ENCODE data around the gene CD300LD. TPM values are rescaled to one million over a fixed set of nuclear protein-coding genes. Genes with fewer than 3 reads are reported as not detected.

CD300LD gene
- total RNA-seq, 1 experiment from 2014 or later: not detected

DNA sequence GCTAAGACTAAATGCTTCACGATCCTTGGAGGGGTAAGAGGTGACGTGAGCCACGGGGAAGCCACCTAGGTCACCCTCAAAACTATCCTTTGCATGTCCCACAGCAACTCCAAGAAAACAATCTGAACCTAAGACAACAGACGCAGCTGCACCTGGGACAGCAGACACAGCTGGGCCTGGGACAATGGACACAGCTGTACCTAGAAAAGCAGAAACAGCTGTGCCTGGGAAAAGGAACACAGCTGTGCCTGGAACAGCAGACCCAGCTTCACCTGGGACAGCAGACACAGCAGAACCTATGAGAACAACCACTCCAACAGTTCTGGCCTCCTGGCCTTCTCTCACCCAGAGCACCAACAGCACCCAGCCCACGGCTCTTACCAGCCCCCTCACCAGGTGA is 11.7 kb upstream of the CD300LD start:
- no peaks in the 10 kb centered on the region for H3K9me3 ChIP-seq (ENCODE audit: low read length)
- H3K79me2 ChIP-seq (ENCODE audit: low read length): no peaks in the 10 kb centered on the region
- H3K9me2 ChIP-seq (replicated peaks; ENCODE audit: insufficient read depth, low read length): no peaks in the 10 kb centered on the region
- H3K4me2 ChIP-seq (ENCODE audit: low read depth, low read length, poor library complexity, severe bottlenecking): no peak overlapping the region
- no peak overlapping the region for H3K4me3 ChIP-seq (ENCODE audit: low read length)
- H2AFZ ChIP-seq (ENCODE audit: low read length): no peak overlapping the region
- no peaks in the 10 kb centered on the region for H3K36me3 ChIP-seq (ENCODE audit: insufficient read depth, low read length)
- no peak overlapping the region for H3K9ac ChIP-seq (ENCODE audit: low read length)
- H3K4me1 ChIP-seq (ENCODE audit: low read length): peaks cover 13% of the 10 kb centered on the region
- H3K27ac ChIP-seq (ENCODE audit: low read length): no peak overlapping the region
- H3K27me3 ChIP-seq (ENCODE audit: low read length): no peaks in the 10 kb centered on the region
- DNase-seq: no peak
- H4K20me1 ChIP-seq (ENCODE audit: insufficient read depth, low read depth, low read length): no peaks in the 10 kb centered on the region; the same call in 1 of the 2 replicates

- Histone ChIP-seq H3K4me3 (ENCODE audit: low read length) (no peak overlapping the region), H3K79me2 (ENCODE audit: low read length) (no peaks in the 10 kb centered on the region), H3K9me2 (replicated peaks; ENCODE audit: insufficient read depth, low read length) (no peaks in the 10 kb centered on the region), H4K20me1 (ENCODE audit: insufficient read depth, low read depth, low read length) (no peaks in the 10 kb centered on the region; the same call in 1 of the 2 replicates), H3K9me3 (ENCODE audit: low read length) (no peaks in the 10 kb centered on the region), H3K36me3 (ENCODE audit: insufficient read depth, low read length) (no peaks in the 10 kb centered on the region), H3K4me1 (ENCODE audit: low read length) (peaks cover 13% of the 10 kb centered on the region), H2AFZ (ENCODE audit: low read length) (no peak overlapping the region), H3K27me3 (ENCODE audit: low read length) (no peaks in the 10 kb centered on the region), H3K4me2 (ENCODE audit: low read depth, low read length, poor library complexity, severe bottlenecking) (no peak overlapping the region), H3K9ac (ENCODE audit: low read length) (no peak overlapping the region), H3K27ac (ENCODE audit: low read length) (no peak overlapping the region)
- no peak for DNase-seq
Observed at GRCh38 chr17:74603037-74603635, 11.1 kb upstream of the CD300LD start.

DNA sequence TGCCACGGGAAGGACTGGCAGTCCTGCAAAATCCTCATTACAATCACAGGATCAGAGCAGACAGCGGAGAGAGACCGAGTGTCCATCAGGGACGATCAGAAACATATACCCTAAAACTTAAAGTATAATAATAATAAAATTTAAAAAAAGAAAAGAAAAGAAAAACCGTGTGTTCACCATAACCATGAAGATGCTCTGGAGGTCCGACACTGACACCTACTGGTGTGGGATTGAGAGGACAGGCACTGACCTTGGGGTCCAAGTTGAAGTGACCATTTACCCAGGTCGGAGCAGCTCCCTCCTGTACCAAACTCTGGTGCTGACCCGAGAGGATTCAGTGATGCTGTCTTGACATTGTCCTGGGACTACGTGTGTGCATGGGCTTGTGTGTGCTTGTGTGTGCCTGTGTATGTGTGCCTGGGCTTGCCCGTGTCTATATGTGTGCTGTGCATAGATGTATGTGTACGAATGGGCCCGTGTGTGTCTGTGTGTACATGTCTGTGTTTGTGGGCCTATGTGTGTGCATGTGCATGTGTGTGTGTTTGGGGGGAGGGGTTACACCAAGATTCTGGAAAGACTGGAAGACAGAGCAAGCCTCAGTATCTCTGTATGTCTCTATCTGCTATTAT is 10.0 kb upstream of the CD300LD start:
- DNase-seq: peak; percentile 76
- Histone ChIP-seq H3K9me2 (replicated peaks; ENCODE audit: insufficient read depth, low read length) (no peaks in the 10 kb centered on the region), H3K4me3 (ENCODE audit: low read length) (no peak overlapping the region), H3K9ac (ENCODE audit: low read length) (no peak overlapping the region), H2AFZ (ENCODE audit: low read length) (no peak overlapping the region), H3K27ac (ENCODE audit: low read length) (no peak overlapping the region), H3K4me1 (ENCODE audit: low read length) (peaks cover 13% of the 10 kb centered on the region), H3K79me2 (ENCODE audit: low read length) (no peaks in the 10 kb centered on the region), H3K9me3 (ENCODE audit: low read length) (no peaks in the 10 kb centered on the region), H3K4me2 (ENCODE audit: low read depth, low read length, poor library complexity, severe bottlenecking) (no peak overlapping the region), H3K36me3 (ENCODE audit: insufficient read depth, low read length) (no peaks in the 10 kb centered on the region), H3K27me3 (ENCODE audit: low read length) (no peaks in the 10 kb centered on the region), H4K20me1 (ENCODE audit: insufficient read depth, low read depth, low read length) (no peaks in the 10 kb centered on the region; the same call in 1 of the 2 replicates)

GRCh38 chr17:74599448-74599939 is 7.4 kb upstream of the CD300LD start:
- no peak overlapping the region for H3K27ac ChIP-seq (ENCODE audit: low read length)
- H3K9ac ChIP-seq (ENCODE audit: low read length): no peak overlapping the region

GRCh38 chr17:74599023-74599399 is 6.9 kb upstream of the CD300LD start:
- Histone ChIP-seq H3K9me2 (replicated peaks; ENCODE audit: insufficient read depth, low read length) (no peaks in the 10 kb centered on the region), H3K4me1 (ENCODE audit: low read length) (peaks cover 3% of the 10 kb centered on the region), H3K36me3 (ENCODE audit: insufficient read depth, low read length) (no peaks in the 10 kb centered on the region), H3K27ac (ENCODE audit: low read length) (no peak overlapping the region), H3K9me3 (ENCODE audit: low read length) (no peaks in the 10 kb centered on the region), H3K9ac (ENCODE audit: low read length) (no peak overlapping the region), H3K79me2 (ENCODE audit: low read length) (no peaks in the 10 kb centered on the region), H2AFZ (ENCODE audit: low read length) (no peak overlapping the region), H3K4me3 (ENCODE audit: low read length) (no peak overlapping the region), H3K4me2 (ENCODE audit: low read depth, low read length, poor library complexity, severe bottlenecking) (no peak overlapping the region), H4K20me1 (ENCODE audit: insufficient read depth, low read depth, low read length) (no peaks in the 10 kb centered on the region; the same call in 1 of the 2 replicates), H3K27me3 (ENCODE audit: low read length) (peaks cover 4% of the 10 kb centered on the region; the same call in 1 of the 2 replicates)
- no peak for DNase-seq

More at GRCh38 chr17:74599448-74599939, 7.4 kb upstream of the CD300LD start:
- no peaks in the 10 kb centered on the region; the same call in 1 of the 2 replicates for H4K20me1 ChIP-seq (ENCODE audit: insufficient read depth, low read depth, low read length)
- H3K4me3 ChIP-seq (ENCODE audit: low read length): no peak overlapping the region
- H3K9me3 ChIP-seq (ENCODE audit: low read length): no peaks in the 10 kb centered on the region
- peaks cover 8% of the 10 kb centered on the region for H3K4me1 ChIP-seq (ENCODE audit: low read length)
- H3K36me3 ChIP-seq (ENCODE audit: insufficient read depth, low read length): no peaks in the 10 kb centered on the region
- H3K4me2 ChIP-seq (ENCODE audit: low read depth, low read length, poor library complexity, severe bottlenecking): no peak overlapping the region
- DNase-seq: no peak
- H2AFZ ChIP-seq (ENCODE audit: low read length): no peak overlapping the region
- H3K27me3 ChIP-seq (ENCODE audit: low read length): peaks cover 4% of the 10 kb centered on the region; the same call in 1 of the 2 replicates
- H3K79me2 ChIP-seq (ENCODE audit: low read length): no peaks in the 10 kb centered on the region
- no peaks in the 10 kb centered on the region for H3K9me2 ChIP-seq (replicated peaks; ENCODE audit: insufficient read depth, low read length)

- Histone ChIP-seq H4K20me1 (ENCODE audit: insufficient read depth, low read depth, low read length) (no peaks in the 10 kb centered on the region), H3K27ac (ENCODE audit: low read length) (no peak overlapping the region), H3K36me3 (ENCODE audit: insufficient read depth, low read length) (no peaks in the 10 kb centered on the region), H3K9ac (ENCODE audit: low read length) (no peak overlapping the region), H3K79me2 (ENCODE audit: low read length) (no peaks in the 10 kb centered on the region), H3K9me2 (replicated peaks; ENCODE audit: insufficient read depth, low read length) (no peaks in the 10 kb centered on the region), H3K4me2 (ENCODE audit: low read depth, low read length, poor library complexity, severe bottlenecking) (no peak overlapping the region), H2AFZ (ENCODE audit: low read length) (no peak overlapping the region), H3K4me3 (ENCODE audit: low read length) (no peak overlapping the region), H3K9me3 (ENCODE audit: low read length) (no peaks in the 10 kb centered on the region), H3K27me3 (ENCODE audit: low read length) (peaks cover 4% of the 10 kb centered on the region; the same call in 1 of the 2 replicates), H3K4me1 (ENCODE audit: low read length) (no peaks in the 10 kb centered on the region; the same call in 1 of the 2 replicates)
- no peak for DNase-seq
Observed at GRCh38 chr17:74598346-74599022, 6.4 kb upstream of the CD300LD start.

DNA sequence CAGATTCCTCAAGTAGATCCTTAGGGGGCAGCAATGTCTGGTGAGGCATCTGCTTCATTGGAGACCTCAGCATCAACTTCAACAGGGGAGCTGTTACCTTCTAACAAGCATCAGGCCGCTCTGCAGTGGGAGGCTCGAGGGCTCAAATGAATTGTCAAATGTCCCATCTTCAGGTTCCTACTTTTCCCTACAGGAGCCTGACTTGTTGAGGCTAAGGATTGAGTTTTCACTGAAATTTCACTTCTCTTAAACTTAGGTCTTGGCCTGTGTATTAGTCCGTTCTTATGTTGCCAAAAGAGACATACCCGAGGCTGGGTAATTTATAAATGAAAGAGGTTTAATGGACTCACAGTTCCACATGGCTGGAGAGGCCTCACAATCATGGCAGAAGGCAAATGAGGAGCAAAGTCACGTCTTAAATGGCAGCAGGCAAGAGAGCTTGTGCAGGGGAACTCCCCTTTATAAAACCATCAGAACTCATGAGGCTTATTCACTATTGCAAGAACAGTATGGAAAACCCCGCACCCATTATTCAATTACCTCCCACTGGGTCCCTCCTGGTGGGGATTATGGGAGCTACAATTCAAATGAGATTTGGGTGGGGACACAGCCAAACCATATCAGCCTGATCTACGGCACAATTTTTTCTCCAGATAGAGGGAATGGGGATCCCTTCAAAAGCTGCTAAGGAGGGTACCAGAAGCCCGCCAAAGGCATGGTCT is 5.1 kb upstream of the CD300LD start:
- Histone ChIP-seq H3K9me3 (ENCODE audit: low read length) (no peaks in the 10 kb centered on the region), H2AFZ (ENCODE audit: low read length) (no peak overlapping the region), H3K4me2 (ENCODE audit: low read depth, low read length, poor library complexity, severe bottlenecking) (no peak overlapping the region), H3K36me3 (ENCODE audit: insufficient read depth, low read length) (no peaks in the 10 kb centered on the region), H3K4me1 (ENCODE audit: low read length) (no peaks in the 10 kb centered on the region; the same call in 1 of the 2 replicates), H3K27ac (ENCODE audit: low read length) (no peak overlapping the region), H3K9ac (ENCODE audit: low read length) (no peak overlapping the region), H3K9me2 (replicated peaks; ENCODE audit: insufficient read depth, low read length) (no peaks in the 10 kb centered on the region), H3K4me3 (ENCODE audit: low read length) (no peak overlapping the region), H3K79me2 (ENCODE audit: low read length) (no peaks in the 10 kb centered on the region), H3K27me3 (ENCODE audit: low read length) (peaks cover 4% of the 10 kb centered on the region; the same call in 1 of the 2 replicates), H4K20me1 (ENCODE audit: insufficient read depth, low read depth, low read length) (no peaks in the 10 kb centered on the region)
- DNase-seq: no peak

Measured in Karpas-422 (cell line).